ENCODE results near the gene HTR2B.
A peak's percentile ranks its signal among the peaks of the same experiment; 100 is the strongest.
"Not testable (repeated sequence)": the region's sequence is repeated elsewhere in the genome, so short reads cannot be mapped to it uniquely, and the experiment has no call there.

Gene HTR2B

DNA sequence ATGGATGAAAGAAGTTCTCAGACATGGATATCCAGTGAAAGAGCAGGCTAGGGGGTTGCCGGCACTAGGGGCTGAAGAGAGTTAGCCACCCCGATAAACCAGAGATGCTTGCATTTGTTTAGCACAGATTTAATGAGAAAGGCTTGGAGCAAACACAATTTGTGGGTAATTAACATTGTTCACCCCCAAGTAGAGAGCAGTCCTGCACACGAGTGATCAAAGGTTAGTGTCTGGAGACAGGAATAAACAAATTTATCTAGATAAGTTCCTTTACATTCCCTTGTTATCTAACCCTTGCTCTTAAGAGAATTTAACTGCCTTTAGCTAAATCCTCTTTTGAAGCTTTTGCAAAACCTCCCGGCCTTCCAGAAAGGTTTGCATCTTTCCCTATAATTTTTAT is 23.9 kb downstream of the HTR2B start:
- Histone ChIP-seq H3K27ac (no peak overlapping the region), H3K4me3 (no peak overlapping the region)

DNA sequence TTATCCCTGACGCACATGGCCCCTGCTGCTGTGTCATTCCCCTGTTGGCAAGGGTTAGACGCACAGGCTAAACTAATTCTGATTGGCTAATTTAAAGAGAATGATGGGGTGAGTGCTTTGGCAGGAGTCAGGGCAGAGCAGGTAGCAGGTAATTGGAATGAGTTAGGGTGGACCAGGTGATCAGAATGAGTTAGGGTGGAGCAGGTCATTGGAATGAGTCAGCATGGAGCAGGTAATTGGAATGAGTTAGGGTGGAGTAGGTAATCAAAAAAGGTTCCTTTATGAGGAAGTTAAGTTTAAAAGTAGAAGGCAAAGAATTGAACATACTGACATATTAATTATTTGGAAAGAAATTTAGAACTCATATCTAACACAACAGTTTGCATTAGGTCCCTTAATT is 24.5 kb downstream of the HTR2B start:
- not testable (repeated sequence) for H3K4me3 ChIP-seq, H3K27ac ChIP-seq

DNA sequence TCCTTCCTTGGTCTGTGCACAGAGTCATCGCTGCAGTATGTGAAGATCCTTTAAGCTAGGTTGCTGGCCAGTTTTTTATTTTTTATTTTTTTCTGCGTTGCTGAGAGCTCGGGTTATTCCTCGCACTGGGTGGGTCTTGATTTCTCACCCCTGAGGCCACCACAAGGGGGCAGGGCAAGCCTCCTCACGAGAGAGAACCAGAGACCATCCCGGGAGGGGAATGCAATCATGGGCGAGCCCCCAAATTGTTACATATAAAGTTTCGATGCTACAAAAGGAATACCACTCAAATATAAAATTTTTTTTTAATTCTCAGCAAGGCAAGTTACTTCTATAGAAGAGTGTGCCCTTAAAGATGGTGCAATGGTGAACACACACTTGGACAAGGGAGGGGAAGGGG is 24.9 kb downstream of the HTR2B start:
- H3K27ac ChIP-seq: no peak overlapping the region

DNA sequence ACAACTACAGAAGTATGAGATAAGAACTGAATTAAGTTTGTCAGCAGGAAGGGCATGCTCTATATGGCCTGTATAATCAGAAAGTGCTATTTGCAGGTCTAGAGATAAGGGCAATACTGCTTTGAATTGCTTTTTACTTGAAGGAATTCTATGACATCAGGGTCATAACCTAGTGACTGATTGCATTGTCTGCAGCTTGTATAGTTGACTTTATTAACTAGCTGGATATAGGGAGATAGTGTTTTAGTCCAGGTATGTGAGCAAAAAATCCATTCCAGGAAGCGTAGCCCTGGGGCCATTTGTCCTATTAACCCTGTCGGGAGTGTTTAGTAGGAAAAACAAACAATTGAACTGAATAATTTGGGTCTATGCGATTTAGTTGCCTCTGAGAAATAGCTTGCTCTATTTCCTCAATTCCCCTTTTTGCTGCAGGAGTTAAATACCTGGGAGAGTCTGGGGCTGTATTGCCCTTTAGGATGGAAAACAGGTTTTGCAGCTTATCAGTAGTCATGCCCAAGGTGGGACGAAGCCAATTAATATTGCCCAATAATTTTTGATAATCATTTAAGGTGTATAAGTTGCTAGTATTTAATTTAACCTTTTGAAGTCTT is 30.0 kb downstream of the HTR2B start:
- Histone ChIP-seq H3K27ac (no peak overlapping the region), H3K4me3 (no peak overlapping the region)

More for the DNA sequence above, 24.9 kb downstream of the HTR2B start:
- no peak overlapping the region for H3K4me3 ChIP-seq

DNA sequence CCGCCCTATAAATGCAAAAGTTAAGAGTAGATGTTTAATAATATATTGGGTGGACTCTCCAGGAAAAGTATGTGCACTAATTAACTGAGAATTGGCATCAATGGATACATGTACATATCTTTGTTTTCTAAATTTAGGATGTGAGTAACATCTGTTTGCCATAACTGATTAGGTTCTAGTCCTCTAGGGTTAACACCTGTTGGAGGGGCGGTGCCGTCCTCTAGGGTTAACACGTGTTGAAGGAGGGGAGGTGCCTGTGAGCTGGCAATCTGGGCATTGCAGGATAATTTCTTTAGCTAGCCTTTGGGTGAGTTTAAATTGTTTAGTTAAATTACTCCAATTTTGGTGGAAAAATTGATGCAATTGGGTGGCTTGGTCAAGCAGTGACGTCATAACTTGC is 30.9 kb downstream of the HTR2B start:
- Histone ChIP-seq H3K4me3 (no peak overlapping the region), H3K27ac (no peak overlapping the region)

DNA sequence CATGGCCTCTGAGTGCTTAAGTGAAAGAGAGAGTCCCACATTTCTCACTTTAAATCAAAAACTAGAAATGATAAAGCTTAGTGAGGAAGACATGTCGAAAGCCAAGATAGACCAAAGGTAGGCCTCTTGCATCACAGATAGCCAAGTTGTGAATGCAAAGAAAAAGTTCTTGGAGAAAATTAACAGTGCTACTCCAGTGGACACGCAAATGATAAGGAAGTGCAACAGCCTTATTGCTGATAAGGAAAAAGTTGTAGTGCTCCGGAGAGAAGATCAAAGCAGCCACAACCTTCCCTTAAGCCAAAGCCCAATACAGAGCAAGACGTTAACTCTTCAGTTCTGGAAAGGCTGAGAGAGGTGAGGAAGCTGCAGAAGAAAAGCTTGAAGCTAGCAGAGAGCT is 36.1 kb downstream of the HTR2B start:
- no peak overlapping the region for H3K27ac ChIP-seq
- H3K4me3 ChIP-seq: no peak overlapping the region

DNA sequence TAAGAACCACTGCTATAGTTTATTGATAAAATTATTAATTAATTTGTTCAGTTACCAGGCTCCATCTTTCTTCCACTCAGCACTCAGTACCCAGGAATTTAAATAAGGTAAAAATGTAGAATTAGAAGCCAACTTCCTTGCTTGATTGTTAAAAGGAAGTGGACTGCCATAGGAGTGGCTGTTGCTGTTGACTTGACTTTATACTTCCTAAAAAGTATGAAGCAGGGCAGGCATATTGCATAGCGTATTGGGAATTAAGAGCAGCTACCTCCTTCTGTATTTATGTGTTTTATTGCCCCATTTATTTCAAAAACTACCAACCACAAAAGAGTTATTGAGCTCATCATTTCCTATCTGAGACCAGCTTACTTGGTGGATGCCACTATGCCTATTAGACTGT is 40.3 kb downstream of the HTR2B start:
- H3K4me3 ChIP-seq: no peak overlapping the region
- no peak overlapping the region for H3K27ac ChIP-seq

DNA sequence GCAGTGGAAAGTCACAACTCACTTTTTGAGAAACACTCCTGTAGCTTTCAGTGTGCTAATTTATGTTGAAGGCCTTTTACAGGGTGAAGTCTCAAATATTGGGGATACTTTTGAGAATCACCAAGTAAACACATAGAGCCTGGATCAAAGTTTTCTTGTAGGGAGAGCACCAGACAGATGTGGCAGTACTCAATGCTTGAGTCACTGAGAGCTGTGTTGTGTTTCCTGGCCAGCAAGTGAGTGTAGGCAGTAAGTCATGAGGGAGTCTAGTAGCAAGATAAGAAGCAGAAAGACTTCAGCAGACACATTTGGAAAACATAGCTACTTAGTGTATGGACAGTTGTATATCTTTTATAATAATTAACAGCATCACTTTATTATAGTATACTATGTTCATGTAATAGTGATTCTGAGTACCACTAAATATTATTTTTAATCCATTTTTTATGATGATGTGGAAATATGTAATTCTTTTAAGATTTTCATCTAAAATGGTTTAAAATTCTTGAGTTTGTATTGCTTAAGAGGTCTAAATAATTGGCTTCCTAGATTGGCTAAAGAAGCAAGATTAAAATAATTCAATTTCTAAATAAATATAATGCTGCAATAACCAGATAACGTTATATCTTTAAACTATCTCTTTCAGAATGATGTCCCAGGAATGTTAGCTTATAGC is 55.3 kb downstream of the HTR2B start:
- Histone ChIP-seq H3K4me3 (no peak overlapping the region), H3K27ac (no peak overlapping the region)

DNA sequence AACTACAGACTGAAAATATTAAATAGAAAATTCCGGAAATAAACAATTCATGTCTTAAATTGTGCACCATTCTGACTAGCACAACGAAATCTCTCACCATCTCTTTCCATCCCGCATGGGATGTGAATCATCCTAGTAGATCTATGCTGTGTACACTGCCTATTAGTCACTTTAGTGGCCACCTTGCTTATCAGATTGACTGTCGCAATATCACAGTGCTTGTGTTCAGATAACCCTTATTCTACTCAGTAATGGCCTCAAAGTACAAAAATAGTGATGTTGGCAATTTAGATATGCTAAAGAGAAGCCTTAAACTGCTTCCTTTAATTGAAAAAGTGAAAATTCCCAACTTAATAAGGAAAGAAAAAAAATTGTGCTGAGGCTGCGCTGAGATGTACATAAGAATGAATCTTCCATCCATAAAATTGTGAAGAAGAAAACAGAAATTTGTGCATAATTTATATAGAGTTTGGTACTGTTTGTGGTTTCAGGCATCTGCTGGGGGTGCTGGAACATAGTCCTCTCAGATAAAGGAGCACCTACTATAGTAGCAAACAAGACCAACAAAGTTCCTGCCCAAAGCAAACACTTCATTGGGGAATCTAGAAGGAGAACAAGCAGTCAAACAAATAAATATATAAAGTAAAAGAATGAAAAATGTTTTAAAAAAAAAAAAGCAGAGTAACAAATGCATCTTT is 56.2 kb downstream of the HTR2B start:
- no peak overlapping the region for H3K27ac ChIP-seq
- no peak overlapping the region for H3K4me3 ChIP-seq

DNA sequence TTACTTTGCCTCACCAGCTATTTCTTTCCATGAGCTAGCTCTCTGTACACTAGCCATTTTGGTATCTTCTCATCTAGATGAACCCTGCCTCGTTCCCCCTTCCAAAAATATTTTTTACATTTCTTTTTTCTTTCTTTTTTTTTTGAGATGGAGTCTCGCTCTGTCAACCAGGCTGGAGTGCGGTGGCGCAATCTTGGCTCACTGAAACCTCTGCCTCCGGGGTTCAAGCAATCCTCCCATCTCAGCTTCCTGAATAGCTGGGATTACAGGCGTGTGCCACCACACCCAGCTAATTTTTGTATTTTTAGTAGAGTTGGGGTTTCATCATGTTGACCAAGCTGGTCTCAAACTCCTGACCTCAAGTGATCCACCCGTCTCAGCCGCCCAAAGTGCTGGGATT is 57.3 kb downstream of the HTR2B start:
- H3K27ac ChIP-seq: not testable (repeated sequence)

DNA sequence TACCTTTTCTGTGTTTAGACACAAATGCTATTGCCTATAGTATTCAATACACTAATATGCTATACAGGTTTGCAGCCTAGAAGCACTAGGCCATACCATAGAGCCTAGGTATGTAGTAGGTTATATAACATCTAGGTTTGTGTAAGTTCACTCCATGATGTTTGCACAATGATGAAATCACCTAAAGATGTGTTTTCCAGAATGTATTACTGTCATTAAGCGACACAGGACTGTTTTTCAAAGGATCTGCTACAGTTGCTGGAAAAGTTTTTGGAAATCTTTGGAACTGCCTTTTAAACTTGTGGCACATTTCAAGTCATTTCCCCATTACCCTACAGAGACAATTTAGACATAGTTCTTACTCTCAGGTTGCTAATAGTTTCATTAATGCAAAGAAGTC is 58.9 kb downstream of the HTR2B start:
- H3K27ac ChIP-seq: no peak overlapping the region
- no peak overlapping the region for H3K4me3 ChIP-seq

More for the DNA sequence above, 57.3 kb downstream of the HTR2B start:
- not testable (repeated sequence) for H3K4me3 ChIP-seq

DNA sequence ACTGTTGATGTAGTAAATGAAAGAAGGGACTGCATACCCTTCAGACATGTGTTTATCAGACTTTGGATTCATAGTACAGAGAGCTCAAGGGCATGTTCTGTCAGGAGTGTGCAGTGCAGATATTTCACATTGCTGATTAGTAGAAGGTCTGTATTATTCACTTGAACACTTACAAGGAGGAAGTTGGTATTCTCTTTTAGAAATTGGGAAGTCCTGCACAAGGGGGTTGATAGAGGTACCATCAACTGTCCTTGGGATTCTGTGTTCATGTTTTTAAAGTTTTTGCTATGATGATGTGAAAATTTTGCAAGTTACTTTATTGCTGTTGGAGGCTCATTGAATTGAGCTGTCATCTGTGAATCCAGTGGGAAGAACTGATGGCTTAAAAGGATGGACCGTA is 61.5 kb downstream of the HTR2B start:
- Histone ChIP-seq H3K27ac (no peak overlapping the region), H3K4me3 (no peak overlapping the region)

DNA sequence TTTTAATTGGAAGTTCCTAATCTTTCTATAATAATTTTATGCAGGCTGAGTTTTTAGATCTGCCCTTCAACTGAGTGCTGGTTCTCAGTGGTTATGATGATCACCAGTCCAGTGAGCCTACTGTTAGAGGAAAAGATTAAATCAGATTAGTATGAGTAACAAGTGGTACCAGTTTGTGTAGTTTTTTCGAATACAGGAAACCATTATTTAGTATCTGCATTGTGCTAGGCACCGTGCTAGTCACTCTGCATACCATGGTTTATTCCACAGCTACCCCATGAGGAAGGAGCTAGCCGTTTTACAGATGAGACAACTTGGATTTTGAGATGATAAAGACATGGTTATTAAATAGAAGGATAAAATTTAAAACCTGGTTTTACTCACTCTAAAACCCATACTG is 62.1 kb downstream of the HTR2B start:
- no peak overlapping the region for H3K27ac ChIP-seq
- H3K4me3 ChIP-seq: no peak overlapping the region

DNA sequence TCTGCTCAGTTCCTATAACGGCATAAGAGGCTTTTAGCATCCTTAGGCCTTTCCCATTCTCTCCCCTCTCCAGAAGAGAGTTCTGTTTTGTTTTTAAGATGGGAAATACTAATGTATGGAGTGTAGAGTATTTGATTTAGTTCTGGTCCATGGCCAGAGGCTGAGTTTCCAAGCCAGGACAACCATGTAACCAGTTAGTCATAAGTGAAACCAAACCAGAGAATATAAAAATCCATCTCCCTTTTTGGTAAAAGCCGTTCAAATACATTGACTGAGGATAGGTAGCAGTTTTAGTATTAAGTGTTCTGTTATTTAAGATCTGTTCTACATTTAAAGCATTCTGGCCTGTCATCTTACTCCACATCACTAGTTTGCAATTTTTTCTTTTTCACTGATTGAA is 65.1 kb downstream of the HTR2B start:
- Histone ChIP-seq H3K27ac (no peak overlapping the region), H3K4me3 (no peak overlapping the region)

DNA sequence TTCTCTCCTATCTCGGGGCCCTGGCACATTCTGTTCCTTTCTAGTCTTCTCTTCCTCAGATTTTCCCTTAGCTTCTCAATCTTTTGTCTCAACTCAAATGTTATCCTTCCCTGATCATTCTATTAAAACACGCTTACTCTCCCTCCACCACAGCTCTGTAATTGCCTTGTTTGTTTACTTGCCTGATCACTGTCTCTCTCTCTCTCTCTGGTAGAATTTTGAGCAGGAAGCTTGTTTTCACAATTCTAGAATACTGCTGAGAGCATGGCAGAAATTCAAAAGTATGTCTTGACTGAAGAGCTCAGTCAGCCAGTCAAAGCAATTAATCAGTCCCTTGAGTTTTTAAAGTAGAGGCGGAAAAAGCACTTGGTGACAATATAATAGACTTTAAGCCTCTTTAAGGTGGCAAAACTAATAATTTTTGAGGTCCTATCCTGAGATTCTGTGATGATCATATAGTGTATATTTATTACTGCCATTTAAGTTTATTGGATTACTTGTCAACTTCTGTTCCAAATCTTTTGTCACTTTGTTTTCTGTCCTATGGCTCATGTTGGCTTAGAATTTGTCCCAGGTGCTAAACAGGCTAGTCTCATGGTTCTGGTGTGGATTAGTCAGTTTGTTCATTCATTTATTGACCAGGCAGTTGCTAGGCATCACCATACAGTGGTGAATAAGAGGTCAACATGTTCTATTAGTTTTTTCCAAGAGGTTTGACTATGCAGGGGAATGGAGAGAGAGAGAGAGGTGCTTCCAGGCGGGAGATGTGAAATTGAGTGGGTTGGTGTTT is 65.9 kb downstream of the HTR2B start:
- Histone ChIP-seq H3K27ac (peak overlapping the region in 1 of 21 experiments; percentile 22), H3K4me3 (no peak overlapping the region)

All from skin epidermis (tissue), 12 donors.